Gastrocnemius medialis (tissue), 4 donors: Measurements from ENCODE around the gene CRB2. TPM values are rescaled to one million over a fixed set of nuclear protein-coding genes. Genes with fewer than 3 reads are reported as not detected.
A peak's percentile ranks its signal among the peaks of the same experiment; 100 is the strongest.

Experiments used
- ATAC-seq, 2 donors: fragments of 150-250 bp; one replicate each; pipeline ENCODE4 v1.9.1; 2016
- DNase-seq, 2 donors: peaks; one replicate each; pipeline ENCODE4 v3.0.0-alpha.2; 2019
- H3K27ac ChIP-seq, 4 donors: fragments of 200-600 bp; sonication (generic); 1 replicate in 1 of 4; 2 replicates in 3 of 4; pipeline ENCODE4 v1.5.1; 2016 to 2018; ENCODE audit warnings: mild to moderate bottlenecking in 2 of 4, moderate library complexity in 1 of 4
- H3K27me3 ChIP-seq, 3 donors: fragments of 200-600 bp; sonication (generic) in 2 of 3; 1 replicate in 1 of 3; 2 replicates in 2 of 3; pipeline versions ENCODE4 v1.5.1 to v1.6.0; 2016 to 2019; ENCODE audit warnings: mild to moderate bottlenecking in 1 of 3, moderate library complexity in 1 of 3
- H3K36me3 ChIP-seq, 2 donors: fragments of 200-600 bp; sonication (generic) in 1 of 2; one replicate each; pipeline ENCODE4 v1.5.1; 2017 to 2018
- H3K4me1 ChIP-seq, 2 donors: fragments of 200-600 bp; sonication (generic) in 1 of 2; one replicate each; pipeline ENCODE4 v1.5.1; 2016 to 2017; ENCODE audit warnings: mild to moderate bottlenecking in 2 of 2
- H3K4me3 ChIP-seq, 4 donors: fragments of 200-600 bp; sonication (generic) in 3 of 4; 1 replicate in 1 of 4; 2 replicates in 3 of 4; pipeline ENCODE4 v1.5.1; 2016 to 2019; ENCODE audit warnings: mild to moderate bottlenecking in 2 of 4
- H3K9me3 ChIP-seq, 3 donors: fragments of 200-600 bp; sonication (generic) in 2 of 3; 1 replicate in 1 of 3; 2 replicates in 2 of 3; pipeline ENCODE4 v1.5.1; 2016 to 2019
- CTCF ChIP-seq, 5 experiments: fragments of 450-650 bp in 3 of 5; fragments of 200-600 bp in 2 of 5; sonication (generic) in 2 of 5; IDR thresholded peaks in 4 of 5; conservative IDR thresholded peaks in 1 of 5; 1 replicate in 4 of 5; 2 replicates in 1 of 5; pipeline ENCODE4 v1.5.1; 2016 to 2019; ENCODE audit warnings: antibody characterized with exemption in 5 of 5, mild to moderate bottlenecking in 3 of 5, moderate library complexity in 3 of 5
- POLR2A ChIP-seq, 2 donors: fragments of 450-650 bp; IDR thresholded peaks; one replicate each; pipeline ENCODE4 v1.6.1; 2017; ENCODE audit warnings: antibody characterized with exemption in 2 of 2, mild to moderate bottlenecking in 2 of 2, moderate library complexity in 2 of 2
- in situ Hi-C, 4 donors: fragments of 200-750 bp; cut with MboI; loops; one replicate each; pipeline versions ENCODE4 v1.15.0 to v1.8.0; 2017; ENCODE audit warnings: low sequenced_read_pairs in 4 of 4
- intact Hi-C: fragments of 100-400 bp; cut with DNase I; formaldehyde crosslinking; loops from one replicate; pipeline ENCODE4 v1.15.1; 2023; ENCODE audit warnings: low total_unique reads
- total RNA-seq, 4 donors: library from RNA; depleted of rRNA; stranded (reverse); fragments of >200 nt; gene quantifications; one replicate each; pipeline versions ENCODE4 v1.1.0 to v1.2.3, GENCODE V29; 2016

The CRB2 gene
- total RNA-seq: not detected

GRCh38 chr9:123355761-123356431, at the start of gene CRB2:
TSS of gene CRB2 (plus strand) at chr9:123356197. CDS start at chr9:123356261, 64 bp downstream.
- in situ Hi-C loops: loop anchor here in 2 of 4 donors (10.0 to 25.0 kb wide), 2 partner anchors 271 to 894 kb away; no protein-coding TSS in a partner anchor
- ATAC-seq (no peak), DNase-seq (no peak)
- Histone ChIP-seq H3K9me3 (no peaks in the 10 kb centered on the region), H3K27ac (no peak within 1 kb of the TSS), H3K36me3 (no peaks in the 10 kb centered on the region), H3K4me1 (peaks cover 0 to 5% of the 10 kb centered on the region in 2 donors), H3K4me3 (no peak within 1 kb of the TSS), H3K27me3 (peaks cover 0 to 5% (median 0%) of the 10 kb centered on the region in 3 donors)
- TF ChIP-seq CTCF (IDR thresholded peaks at IDR 0.05 in 4 of 5, conservative IDR thresholded peaks at IDR 0.05 in 1 of 5) (no peak), POLR2A (IDR thresholded peaks at IDR 0.05) (no peak)
- intact Hi-C loops: loop anchor here (10.0 kb wide), 1 partner anchor 241 kb away; no protein-coding TSS in a partner anchor

GRCh38 chr9:123309611-123310010, 46.4 kb upstream of the CRB2 start:
- H3K27me3 ChIP-seq: no peaks in the 10 kb centered on the region
- in situ Hi-C loops: no loop called here
- intact Hi-C loops: no loop called here

GRCh38 chr9:123310551-123311249, 45.3 kb upstream of the CRB2 start:
- intact Hi-C loops: no loop called here
- TF ChIP-seq CTCF (IDR thresholded peaks at IDR 0.05 in 4 of 5, conservative IDR thresholded peaks at IDR 0.05 in 1 of 5) (no peak), POLR2A (IDR thresholded peaks at IDR 0.05) (no peak)
- in situ Hi-C loops: no loop called here
- H3K27me3 ChIP-seq: no peaks in the 10 kb centered on the region
- H3K27ac ChIP-seq: peak overlapping the region; percentile 60 to 86 (median 68)
- no peak for DNase-seq
- no peak overlapping the region for H3K4me3 ChIP-seq
- no peaks in the 10 kb centered on the region for H3K36me3 ChIP-seq
- no peaks in the 10 kb centered on the region for H3K9me3 ChIP-seq
- H3K4me1 ChIP-seq: peaks cover 46 to 54% of the 10 kb centered on the region in 2 donors
- ATAC-seq: no peak

More at GRCh38 chr9:123309611-123310010, 46.4 kb upstream of the CRB2 start:
- DNase-seq (no peak), ATAC-seq (peak; percentile 31 to 57)
- H3K4me3 ChIP-seq: no peak overlapping the region
- TF ChIP-seq POLR2A (IDR thresholded peaks at IDR 0.05) (no peak), CTCF (IDR thresholded peaks at IDR 0.05 in 4 of 5, conservative IDR thresholded peaks at IDR 0.05 in 1 of 5) (no peak)
- H3K4me1 ChIP-seq: peaks cover 49 to 54% of the 10 kb centered on the region in 2 donors
- H3K27ac ChIP-seq: peak overlapping the region in 2 of 4 donors; percentile 30 to 86
- no peaks in the 10 kb centered on the region for H3K9me3 ChIP-seq
- no peaks in the 10 kb centered on the region for H3K36me3 ChIP-seq

- no peak for TF ChIP-seq POLR2A (IDR thresholded peaks at IDR 0.05)
- no peak for TF ChIP-seq CTCF (IDR thresholded peaks at IDR 0.05 in 4 of 5, conservative IDR thresholded peaks at IDR 0.05 in 1 of 5)
- ATAC-seq (peak; percentile 83 to 87), DNase-seq (peak in 1 of 2 donors; percentile 13)
- H3K4me3 ChIP-seq: no peak overlapping the region
- no peaks in the 10 kb centered on the region for H3K36me3 ChIP-seq
- H3K27ac ChIP-seq: peak overlapping the region; percentile 60 to 86 (median 68)
- intact Hi-C loops (no loop called here), in situ Hi-C loops (no loop called here)
- no peaks in the 10 kb centered on the region for H3K9me3 ChIP-seq
- peaks cover 40 to 50% of the 10 kb centered on the region in 2 donors for H3K4me1 ChIP-seq
- no peaks in the 10 kb centered on the region for H3K27me3 ChIP-seq
Measured at GRCh38 chr9:123311250-123311752, 44.7 kb upstream of the CRB2 start.
